A673 (cell line): ENCODE measurements around the gene CREB3L4.

ENCODE experiments used
- CTCF ChIP-seq: fragments of 300-800, 200-600 bp; sonication (generic); conservative IDR thresholded peaks from 2 replicates; pipeline ENCODE4 v1.5.1; 2017; ENCODE audit warnings: low read depth, mild to moderate bottlenecking, antibody characterized with exemption, low read length, moderate library complexity, mixed read lengths
- EZH2 ChIP-seq: fragments of 200-600 bp; sonication (generic); IDR thresholded peaks from 2 replicates; pipeline ENCODE4 v1.6.1; 2017; ENCODE audit warnings: borderline replicate concordance, low read depth, mild to moderate bottlenecking, mixed read lengths, antibody characterized with exemption, low read length; ENCODE audit not compliant: poor library complexity, severe bottlenecking

- no peak for TF ChIP-seq CTCF
- TF ChIP-seq EZH2: no peak
These were observed 4.5 kb upstream of the CREB3L4 start, which contains the start of gene SLC39A1 for GRCh38 chr1:153963030-153963849.
